HG02642 (cell line): Measurements from ENCODE around the gene SPATA16.
"Not testable (repeated sequence)": the region's sequence is repeated elsewhere in the genome, so short reads cannot be mapped to it uniquely, and the experiment has no call there.

Source experiments
- ATAC-seq: cut with Tn5 transposase; IDR thresholded peaks from one replicate; pipeline ENCODE4 v1.9.1; 2021; ENCODE audit warnings: mild to moderate bottlenecking; ENCODE audit not compliant: unreplicated experiment, poor library complexity

SPATA16 gene

GRCh38 chr3:172965256-172965655 lies 175.8 kb downstream of the SPATA16 start:
- ATAC-seq = no peak

GRCh38 chr3:172960626-172961182 lies 180.3 kb downstream of the SPATA16 start:
- ATAC-seq = not testable (repeated sequence)

- ATAC-seq = no peak
These were observed 182.5 kb downstream of the SPATA16 start for GRCh38 chr3:172958565-172958964.

- ATAC-seq = no peak
These were observed 187.5 kb downstream of the SPATA16 start for GRCh38 chr3:172953571-172953970.

GRCh38 chr3:172951511-172951910 lies 189.5 kb downstream of the SPATA16 start:
- no peak for ATAC-seq

GRCh38 chr3:172946061-172946460 lies 195.0 kb downstream of the SPATA16 start:
- ATAC-seq = no peak

GRCh38 chr3:172939651-172940293 lies 201.3 kb downstream of the SPATA16 start:
- ATAC-seq = no peak

GRCh38 chr3:172938788-172939187 lies 202.2 kb downstream of the SPATA16 start:
- ATAC-seq = no peak

- ATAC-seq = no peak
These were observed 209.2 kb downstream of the SPATA16 start for GRCh38 chr3:172931746-172932285.

GRCh38 chr3:172929451-172929850 lies 211.6 kb downstream of the SPATA16 start:
- no peak for ATAC-seq

- ATAC-seq = no peak
These were observed 216.5 kb downstream of the SPATA16 start for GRCh38 chr3:172924546-172924945.

- ATAC-seq = no peak
These were observed 221.7 kb downstream of the SPATA16 start for GRCh38 chr3:172919297-172919683.

GRCh38 chr3:172918568-172919296 lies 222.3 kb downstream of the SPATA16 start:
- no peak for ATAC-seq

GRCh38 chr3:172918165-172918564 lies 222.9 kb downstream of the SPATA16 start:
- no peak for ATAC-seq

GRCh38 chr3:172915911-172916514 lies 225.0 kb downstream of the SPATA16 start:
- no peak for ATAC-seq

GRCh38 chr3:172914854-172915253 lies 226.2 kb downstream of the SPATA16 start:
- no peak for ATAC-seq

GRCh38 chr3:172913911-172914655 lies 227.0 kb downstream of the SPATA16 start:
- no peak for ATAC-seq

GRCh38 chr3:172911142-172911541 lies 229.9 kb downstream of the SPATA16 start:
- no peak for ATAC-seq

GRCh38 chr3:172908771-172909270 lies 232.2 kb downstream of the SPATA16 start:
- no peak for ATAC-seq

- no peak for ATAC-seq
These were observed 235.6 kb downstream of the SPATA16 start for GRCh38 chr3:172905451-172905850.
